ENCODE data around the gene IL1RAP.
"Not testable (repeated sequence)": the region's sequence is repeated elsewhere in the genome, so short reads cannot be mapped to it uniquely, and the experiment has no call there.

IL1RAP gene

GRCh38 chr3:190617185-190617584 is 103.3 kb downstream of the IL1RAP start:
- peak; percentile 60 for DNase-seq

DNA sequence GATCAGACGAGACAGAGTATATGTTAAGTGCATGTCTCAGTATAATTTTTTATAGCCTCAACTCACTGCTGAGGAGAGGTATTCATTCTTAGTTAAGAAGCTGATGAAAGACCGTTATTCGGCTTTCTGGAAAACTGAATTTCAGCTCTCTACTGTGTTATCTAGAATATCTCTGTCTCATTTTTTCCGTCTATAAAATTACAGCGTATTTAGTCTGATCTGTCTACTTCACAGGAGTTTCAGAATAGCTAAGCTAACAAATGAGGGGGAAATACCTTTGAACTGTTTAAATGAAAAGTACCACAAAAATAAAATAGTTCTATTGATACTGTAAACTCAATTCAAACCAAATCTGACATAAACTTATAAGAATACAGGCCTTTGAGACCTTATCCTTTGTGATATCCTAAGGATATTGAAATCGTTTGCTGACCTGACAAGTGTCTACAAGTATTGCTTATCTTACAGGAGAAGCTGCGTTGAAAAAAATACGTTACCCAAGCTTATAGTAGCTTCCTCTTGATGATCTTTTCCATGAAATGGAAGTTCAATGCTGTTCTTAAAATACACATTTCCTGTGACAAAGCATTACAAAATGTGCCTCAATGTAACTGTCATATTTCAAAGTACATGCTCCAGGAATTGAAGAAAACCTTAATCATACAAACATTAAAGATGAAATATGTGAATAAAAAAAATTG is 104.6 kb downstream of the IL1RAP start:
- no peak for DNase-seq

DNA sequence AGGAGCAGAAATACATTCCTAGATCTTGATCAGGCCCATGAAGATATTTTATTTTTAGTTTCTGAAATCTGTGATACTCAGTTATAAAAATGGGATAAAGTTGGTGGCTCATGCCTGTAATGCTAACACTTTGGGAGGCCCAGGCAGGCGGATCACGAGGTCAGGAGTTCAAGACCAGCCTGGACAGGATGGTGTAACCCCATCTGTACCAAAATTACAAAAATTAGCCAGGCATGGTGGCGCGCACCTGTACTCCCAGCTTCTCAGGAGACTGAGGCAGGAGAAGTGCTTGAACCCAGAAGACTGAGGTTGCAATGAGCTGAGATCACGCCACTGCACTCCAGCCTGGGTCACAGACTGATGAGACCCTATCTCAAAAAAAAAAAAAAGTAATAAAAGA is 105.5 kb downstream of the IL1RAP start:
- DNase-seq, result peak; percentile 5

DNA sequence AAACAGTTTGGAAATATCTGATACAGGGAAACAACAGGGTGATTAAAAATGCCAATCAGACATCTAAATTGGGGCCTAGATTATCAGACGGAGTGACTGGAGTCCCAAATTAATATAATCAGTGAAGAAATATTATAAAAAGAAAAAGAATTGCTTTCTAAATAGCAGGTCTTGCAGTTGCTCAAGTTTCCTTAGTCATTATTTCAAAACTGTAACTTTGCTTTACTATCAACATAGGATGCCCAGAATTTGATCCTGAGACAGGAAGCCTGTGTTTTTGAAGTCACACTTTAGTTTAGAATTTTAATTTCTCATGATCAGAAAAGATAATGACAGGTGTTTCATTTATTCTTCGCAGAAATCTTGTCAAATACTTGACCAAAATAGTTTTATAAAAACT is 105.9 kb downstream of the IL1RAP start:
- no peak for DNase-seq

- no peak for DNase-seq
Measured at GRCh38 chr3:190620886-190621608, 107.2 kb downstream of the IL1RAP start.

GRCh38 chr3:190621927-190622326 is 108.0 kb downstream of the IL1RAP start:
- no peak for DNase-seq

DNA sequence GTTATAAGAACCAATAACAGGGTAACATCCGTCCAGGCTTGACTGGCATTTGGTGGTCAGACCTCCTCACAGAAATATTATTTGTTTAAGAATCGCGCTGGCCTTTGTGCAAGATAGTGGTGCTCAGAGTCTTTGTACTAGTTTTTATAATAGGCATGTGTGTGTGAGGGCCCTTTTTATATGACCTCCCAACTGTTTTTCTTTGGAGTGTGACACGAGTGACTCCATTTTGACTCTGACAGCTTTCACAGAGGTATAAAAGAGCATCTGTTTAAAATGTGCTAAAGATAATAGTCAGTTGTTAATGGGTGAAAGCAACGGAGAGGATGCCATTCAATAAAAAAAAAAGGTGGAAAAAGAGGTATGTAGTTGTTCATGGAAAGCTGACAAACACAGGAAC is 110.4 kb downstream of the IL1RAP start:
- no peak for DNase-seq

DNA sequence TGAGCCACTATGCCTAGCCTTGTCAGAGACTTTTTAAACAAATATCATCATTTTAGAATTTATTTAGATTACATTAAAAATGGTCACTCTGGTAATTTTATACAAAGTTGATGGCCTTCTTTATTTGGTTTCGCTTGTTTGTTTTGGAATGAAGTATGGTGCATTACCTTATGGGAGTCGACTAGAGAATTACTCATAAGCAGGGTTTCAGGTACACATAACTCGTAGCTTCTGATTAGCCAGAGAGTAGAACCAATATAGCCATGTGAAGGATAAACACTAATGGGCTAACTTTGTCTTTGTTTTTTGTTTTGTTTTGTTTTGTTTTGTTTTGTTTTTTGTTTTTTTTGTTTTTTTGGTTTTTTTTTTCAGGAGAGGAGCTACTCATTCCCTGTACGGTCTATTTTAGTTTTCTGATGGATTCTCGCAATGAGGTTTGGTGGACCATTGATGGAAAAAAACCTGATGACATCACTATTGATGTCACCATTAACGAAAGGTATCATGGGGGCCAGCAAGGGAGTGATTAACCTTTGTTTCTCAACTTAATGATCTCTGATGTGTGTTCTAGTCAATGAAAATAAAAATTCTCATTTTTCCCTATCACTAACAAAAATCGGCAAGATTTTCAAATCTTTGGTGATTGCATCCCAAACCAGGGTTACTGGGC is 113.2 kb downstream of the IL1RAP start:
- no peak for DNase-seq

DNA sequence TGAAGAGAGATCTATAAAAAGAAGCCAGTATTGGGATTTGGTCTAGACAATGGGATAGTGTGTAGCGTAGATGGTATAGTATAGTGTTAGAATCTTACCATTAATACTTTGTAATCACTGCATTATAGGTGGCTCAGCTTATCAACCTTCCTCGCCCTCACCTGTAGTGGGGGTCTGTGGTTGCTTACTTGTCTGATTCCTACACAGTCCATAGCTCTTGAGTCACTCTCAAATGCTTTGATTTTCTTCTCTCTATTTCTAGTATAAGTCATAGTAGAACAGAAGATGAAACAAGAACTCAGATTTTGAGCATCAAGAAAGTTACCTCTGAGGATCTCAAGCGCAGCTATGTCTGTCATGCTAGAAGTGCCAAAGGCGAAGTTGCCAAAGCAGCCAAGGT is 115.2 kb downstream of the IL1RAP start:
- no peak for DNase-seq

DNA sequence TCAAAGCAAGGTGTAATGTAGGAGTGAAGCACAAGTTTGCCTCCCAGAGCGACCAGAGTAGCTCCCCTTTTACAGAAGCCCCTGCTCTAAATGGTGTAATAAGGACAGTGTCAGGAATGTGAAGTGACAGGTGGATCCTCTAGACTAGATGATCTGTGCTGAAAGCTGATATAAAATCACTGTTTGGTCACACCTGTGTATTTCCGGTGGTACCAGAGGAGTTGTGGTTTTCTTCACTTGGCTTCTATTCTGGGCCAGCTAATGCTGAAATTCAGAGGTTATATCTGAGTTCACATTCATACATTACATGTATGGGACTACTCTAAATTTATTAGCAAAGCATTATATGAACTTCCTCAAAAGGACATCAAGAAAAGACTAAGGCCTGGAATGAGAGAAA is 117.4 kb downstream of the IL1RAP start:
- DNase-seq, result no peak

- no peak for DNase-seq
Measured at GRCh38 chr3:190641564-190641963, 127.7 kb downstream of the IL1RAP start.

DNA sequence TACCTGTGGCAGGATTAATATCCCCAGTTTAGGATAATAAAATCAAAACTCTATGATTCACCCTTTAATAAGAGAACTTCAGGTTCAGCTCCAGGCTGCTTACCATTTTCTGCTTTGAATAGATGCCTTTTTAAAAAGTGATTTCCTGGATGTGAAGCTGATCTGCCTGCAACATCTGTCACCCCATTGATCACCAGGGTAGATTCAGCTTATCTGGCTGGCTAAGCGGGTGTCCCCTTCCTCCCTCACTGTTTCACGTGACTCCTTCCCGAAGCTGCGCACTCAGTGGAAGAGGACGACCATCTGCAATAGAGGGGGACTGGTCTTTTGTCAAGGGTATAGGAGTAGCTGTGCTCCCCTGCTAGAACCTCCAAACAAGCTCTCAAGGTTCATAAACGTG is 128.1 kb downstream of the IL1RAP start:
- DNase-seq, result no peak

DNA sequence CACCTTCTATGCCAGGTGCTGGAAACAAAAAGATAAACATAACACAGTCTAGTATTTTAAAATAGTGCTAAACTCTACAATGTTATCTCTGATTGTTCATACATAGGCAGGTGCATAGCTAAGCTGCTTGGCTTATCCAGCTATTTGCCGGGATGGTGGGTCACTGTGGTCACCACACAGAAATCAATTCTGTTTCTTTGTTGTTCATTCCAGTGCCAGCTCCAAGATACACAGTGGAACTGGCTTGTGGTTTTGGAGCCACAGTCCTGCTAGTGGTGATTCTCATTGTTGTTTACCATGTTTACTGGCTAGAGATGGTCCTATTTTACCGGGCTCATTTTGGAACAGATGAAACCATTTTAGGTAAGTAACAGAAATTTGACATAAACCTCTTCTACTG is 130.2 kb downstream of the IL1RAP start:
- no peak for DNase-seq

GRCh38 chr3:190644766-190645165 is 130.9 kb downstream of the IL1RAP start:
- no peak for DNase-seq

- DNase-seq, result no peak
Measured at GRCh38 chr3:190645932-190646460, 132.1 kb downstream of the IL1RAP start.

DNA sequence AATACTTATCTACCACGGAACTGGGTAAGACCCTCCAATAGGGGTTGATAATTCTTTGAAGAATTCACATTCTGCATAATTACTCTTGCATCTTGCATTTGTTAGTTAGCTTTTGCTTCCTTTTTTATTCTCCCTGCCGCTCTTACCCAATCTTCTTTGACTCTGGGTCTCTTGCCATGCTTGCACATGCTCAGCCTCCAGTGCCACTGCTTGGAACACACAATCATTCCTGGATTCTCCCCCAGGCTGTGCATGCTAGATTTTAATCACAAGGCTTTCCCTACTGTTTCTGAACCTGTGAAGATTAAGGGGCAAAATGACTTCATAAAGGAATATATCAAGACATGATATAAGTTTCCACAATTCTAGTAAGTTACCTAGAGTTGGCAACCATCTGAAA is 133.1 kb downstream of the IL1RAP start:
- DNase-seq, result no peak

- no peak for DNase-seq
Measured at GRCh38 chr3:190655933-190656332, 142.0 kb downstream of the IL1RAP start.

- no peak for DNase-seq
Measured at GRCh38 chr3:190658106-190658505, 144.2 kb downstream of the IL1RAP start.

- DNase-seq, result no peak
Measured at GRCh38 chr3:190666821-190667220, 152.9 kb downstream of the IL1RAP start.

DNA sequence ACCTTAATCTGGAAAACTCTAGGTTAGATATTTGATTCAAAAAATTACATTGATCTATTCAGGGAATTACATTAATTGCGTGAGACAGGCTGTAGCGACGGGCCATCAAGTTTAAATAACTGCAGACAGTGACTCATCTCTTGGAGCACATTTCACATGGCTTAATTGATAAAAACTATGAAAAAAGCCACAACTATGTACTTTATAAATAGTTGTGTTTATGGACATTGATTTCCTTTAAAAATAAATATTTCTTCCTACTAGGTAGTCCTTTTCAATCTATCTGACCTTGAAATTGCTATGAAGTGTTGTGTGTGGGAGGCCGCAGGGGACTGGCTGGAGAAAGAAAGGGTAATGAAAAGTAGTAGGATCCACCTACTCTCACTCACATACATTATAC is 157.8 kb downstream of the IL1RAP start:
- no peak for DNase-seq

- no peak for DNase-seq
Measured at GRCh38 chr3:190673148-190673547, 159.3 kb downstream of the IL1RAP start.

DNA sequence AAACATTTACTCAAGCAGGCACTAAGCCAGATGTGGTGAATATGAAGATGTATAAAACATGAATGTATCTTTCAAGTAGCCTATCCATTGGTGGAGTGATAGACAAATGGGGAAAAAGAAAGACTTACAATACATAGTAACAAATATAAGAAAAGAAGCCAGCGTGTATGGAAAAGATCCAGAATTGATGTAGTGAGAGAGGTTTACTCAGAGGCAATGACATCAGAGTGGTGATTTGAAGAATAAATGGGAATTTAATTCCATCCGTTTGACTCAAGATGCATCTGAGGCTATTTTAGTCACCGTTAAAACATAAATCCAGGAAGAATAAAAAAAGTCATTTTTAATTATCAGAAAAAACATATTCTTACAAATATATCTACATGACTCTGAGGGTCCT is 162.6 kb downstream of the IL1RAP start:
- no peak for DNase-seq

DNA sequence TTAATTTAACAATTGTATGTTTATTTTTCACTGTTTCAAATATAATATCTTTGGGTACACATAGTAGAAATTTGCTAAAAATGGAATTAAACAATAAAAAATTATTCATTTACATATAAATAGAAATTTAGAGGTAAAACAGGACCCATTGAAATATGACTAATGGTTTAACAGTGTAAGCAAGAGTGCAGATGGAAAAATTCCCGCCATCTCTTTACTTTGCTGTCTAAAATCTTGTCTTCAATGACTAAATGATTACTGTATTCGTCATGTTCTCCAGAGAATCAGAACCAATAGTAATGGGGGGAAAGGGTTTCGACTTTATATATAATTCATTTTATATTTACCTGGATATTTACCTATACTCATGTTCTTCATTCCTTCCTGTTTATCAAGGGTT is 163.1 kb downstream of the IL1RAP start:
- DNase-seq, result no peak

GRCh38 chr3:190677868-190678267 is 164.0 kb downstream of the IL1RAP start:
- DNase-seq, result not testable (repeated sequence)
